H9 (cell line): Measurements from ENCODE around the gene INTS3. TPM values are rescaled to one million over a fixed set of nuclear protein-coding genes. Genes with fewer than 3 reads are reported as not detected.

ENCODE experiments used
- DNase-seq: peaks from one replicate; pipeline ENCODE4 v3.0.0-alpha.2; 2017
- H2AFZ ChIP-seq: one replicate; pipeline ENCODE4 v1.6.1; 2013; ENCODE audit warnings: mild to moderate bottlenecking, low read length, control low read depth, moderate library complexity
- H2AK5ac ChIP-seq: 2 replicates; pipeline ENCODE4 v1.6.1; 2013; ENCODE audit warnings: low read length, control low read depth, mixed read lengths; ENCODE audit not compliant: insufficient read length
- H2BK120ac ChIP-seq: one replicate; pipeline ENCODE4 v1.6.1; 2013; ENCODE audit warnings: low read depth, mild to moderate bottlenecking, low read length, control low read depth, inconsistent platforms; ENCODE audit not compliant: poor library complexity, severe bottlenecking
- H2BK12ac ChIP-seq: 2 replicates; pipeline ENCODE4 v1.6.1; 2013; ENCODE audit warnings: low read length, control low read depth, mixed read lengths, low read depth; ENCODE audit not compliant: insufficient read length
- H2BK15ac ChIP-seq: 2 replicates; pipeline ENCODE4 v1.6.1; 2013; ENCODE audit warnings: low read depth, low read length, control low read depth
- H2BK20ac ChIP-seq: one replicate; pipeline ENCODE4 v1.6.1; 2013; ENCODE audit warnings: low read depth, mild to moderate bottlenecking, low read length, control low read depth, inconsistent platforms; ENCODE audit not compliant: poor library complexity, severe bottlenecking
- H2BK5ac ChIP-seq: 2 replicates; pipeline ENCODE4 v1.6.1; 2013; ENCODE audit warnings: low read length, control low read depth, mixed read lengths; ENCODE audit not compliant: insufficient read length
- H3K14ac ChIP-seq: 2 replicates; pipeline ENCODE4 v1.6.1; 2013; ENCODE audit warnings: low read length, control low read depth; ENCODE audit not compliant: insufficient read depth
- H3K18ac ChIP-seq: 2 replicates; pipeline ENCODE4 v1.6.1; 2013; ENCODE audit warnings: low read depth, mild to moderate bottlenecking, mixed read lengths, low read length, control low read depth; ENCODE audit not compliant: insufficient read length
- H3K23ac ChIP-seq: 2 replicates; pipeline ENCODE4 v1.6.1; 2013; ENCODE audit warnings: low read length, control low read depth, mixed read lengths, low read depth; ENCODE audit not compliant: insufficient read length
- H3K23me2 ChIP-seq: 2 replicates; pipeline ENCODE4 v1.6.1; 2013; ENCODE audit warnings: low read depth, mild to moderate bottlenecking, mixed read lengths, low read length, control low read depth; ENCODE audit not compliant: insufficient read length, poor library complexity, severe bottlenecking
- H3K27ac ChIP-seq: 2 replicates; pipeline ENCODE4 v1.5.1; 2013; ENCODE audit warnings: low read length, control low read depth, mixed read lengths, low read depth; ENCODE audit not compliant: insufficient read length
- H3K27me3 ChIP-seq: 2 replicates; pipeline ENCODE4 v1.6.1; 2013; ENCODE audit warnings: low read length, control low read depth, inconsistent platforms; ENCODE audit not compliant: insufficient read depth
- H3K4ac ChIP-seq: 2 replicates; pipeline ENCODE4 v1.6.1; 2013; ENCODE audit warnings: low read depth, mild to moderate bottlenecking, control low read depth, inconsistent platforms, low read length, moderate library complexity
- H3K4me1 ChIP-seq: 2 replicates; pipeline ENCODE4 v1.6.1; 2013; ENCODE audit warnings: low read length, control low read depth, inconsistent platforms; ENCODE audit not compliant: insufficient read depth
- H3K4me2 ChIP-seq: 2 replicates; pipeline ENCODE4 v1.6.1; 2013; ENCODE audit warnings: low read length, control low read depth, mixed read lengths; ENCODE audit not compliant: insufficient read length, insufficient read depth
- H3K56ac ChIP-seq: 2 replicates; pipeline ENCODE4 v1.6.1; 2013; ENCODE audit warnings: low read depth, mild to moderate bottlenecking, mixed read lengths, low read length, control low read depth; ENCODE audit not compliant: insufficient read length
- H3K79me1 ChIP-seq: 2 replicates; pipeline ENCODE4 v1.6.1; 2013; ENCODE audit warnings: low read depth, mild to moderate bottlenecking, moderate library complexity, low read length, control low read depth, inconsistent platforms; ENCODE audit not compliant: insufficient read depth, poor library complexity, severe bottlenecking
- H3K79me2 ChIP-seq: 2 replicates; pipeline ENCODE4 v1.6.1; 2013; ENCODE audit warnings: low read length, control low read depth, inconsistent platforms; ENCODE audit not compliant: insufficient read depth
- H3K9ac ChIP-seq: 2 replicates; pipeline ENCODE4 v1.6.1; 2013; ENCODE audit warnings: low read length, control low read depth, mixed read lengths; ENCODE audit not compliant: insufficient read length; ENCODE audit errors: extremely low read depth
- H3K9me3 ChIP-seq: one replicate; pipeline ENCODE4 v1.6.1; 2013; ENCODE audit warnings: low read depth, low read length, inconsistent platforms; ENCODE audit not compliant: control insufficient read depth
- H3T11ph ChIP-seq: one replicate; pipeline ENCODE4 v1.6.1; 2013; ENCODE audit warnings: mild to moderate bottlenecking, low read length, control low read depth, inconsistent platforms
- H4K20me1 ChIP-seq: one replicate; pipeline ENCODE4 v1.6.1; 2013; ENCODE audit not compliant: control insufficient read depth, insufficient read length, insufficient read depth
- H4K5ac ChIP-seq: 2 replicates; pipeline ENCODE4 v1.6.1; 2013; ENCODE audit warnings: low read depth, mild to moderate bottlenecking, mixed read lengths, low read length, control low read depth; ENCODE audit not compliant: insufficient read length
- H4K8ac ChIP-seq: replicated peaks from 2 replicates; pipeline ENCODE4 v1.6.1; 2013; ENCODE audit warnings: low read length, control low read depth, mixed read lengths, low read depth; ENCODE audit not compliant: insufficient read length
- H4K91ac ChIP-seq: 2 replicates; pipeline ENCODE4 v1.6.1; 2013; ENCODE audit warnings: low read depth, mild to moderate bottlenecking, moderate library complexity, mixed read lengths, low read length, control low read depth; ENCODE audit not compliant: insufficient read length
- H3K27ac Mint-ChIP-seq, 3 experiments: 2 replicates in 2 of 3; 3 replicates in 1 of 3; pipeline ENCODE4 v1.8.0; 2020 to 2021; ENCODE audit warnings: mixed read lengths in 3 of 3, mild to moderate bottlenecking in 1 of 3, moderate library complexity in 1 of 3
- H3K27me3 Mint-ChIP-seq: 2 replicates; pipeline ENCODE4 v1.8.0; 2021; ENCODE audit warnings: low read depth, mild to moderate bottlenecking, moderate library complexity, mixed read lengths
- H3K36me3 Mint-ChIP-seq, 3 experiments: 2 replicates in 2 of 3; 3 replicates in 1 of 3; pipeline ENCODE4 v1.8.0; 2020 to 2021; ENCODE audit warnings: low read depth in 3 of 3, mixed read lengths in 3 of 3; ENCODE audit not compliant: insufficient read depth in 1 of 3
- H3K4me1 Mint-ChIP-seq, 2 experiments: 2 replicates each; pipeline ENCODE4 v1.8.0; 2020; ENCODE audit warnings: mixed read lengths in 2 of 2
- H3K4me3 Mint-ChIP-seq, 2 experiments: 2 replicates in 1 of 2; 3 replicates in 1 of 2; pipeline ENCODE4 v1.8.0; 2020 to 2021; ENCODE audit warnings: mild to moderate bottlenecking in 2 of 2, mixed read lengths in 2 of 2, moderate library complexity in 1 of 2
- H3K9me3 Mint-ChIP-seq, 2 experiments: 2 replicates in 1 of 2; 3 replicates in 1 of 2; pipeline ENCODE4 v1.8.0; 2020; ENCODE audit warnings: mild to moderate bottlenecking in 2 of 2, mixed read lengths in 2 of 2, moderate library complexity in 1 of 2
- WGBS: extraction: QIAGEN DNeasy Blood & Tissue Kit; methylation state at CpG from one replicate; pipeline ENCODE4 v1.1.7; 2013; ENCODE audit warnings: missing lambda C conversion rate, low lambda C conversion rate, mixed read lengths; ENCODE audit not compliant: insufficient read length; ENCODE audit errors: extremely low coverage; 5-methylcytosine and 5-hydroxymethylcytosine counted together
- total RNA-seq: library from RNA; stranded (reverse); gene quantifications from 2 replicates; pipeline ENCODE4 v1.2.1, GENCODE V29; 2021
- TF ChIP-seq, protein P1 (sequence below): fragments of 200-600 bp; sonication (generic); conservative IDR thresholded peaks from 3 replicates; pipeline ENCODE4 v1.8.0; 2021; ENCODE audit warnings: antibody characterized with exemption, mild to moderate bottlenecking

The INTS3 gene
- total RNA-seq, 1 experiment from 2014 or later = 67.1 TPM

DNA sequence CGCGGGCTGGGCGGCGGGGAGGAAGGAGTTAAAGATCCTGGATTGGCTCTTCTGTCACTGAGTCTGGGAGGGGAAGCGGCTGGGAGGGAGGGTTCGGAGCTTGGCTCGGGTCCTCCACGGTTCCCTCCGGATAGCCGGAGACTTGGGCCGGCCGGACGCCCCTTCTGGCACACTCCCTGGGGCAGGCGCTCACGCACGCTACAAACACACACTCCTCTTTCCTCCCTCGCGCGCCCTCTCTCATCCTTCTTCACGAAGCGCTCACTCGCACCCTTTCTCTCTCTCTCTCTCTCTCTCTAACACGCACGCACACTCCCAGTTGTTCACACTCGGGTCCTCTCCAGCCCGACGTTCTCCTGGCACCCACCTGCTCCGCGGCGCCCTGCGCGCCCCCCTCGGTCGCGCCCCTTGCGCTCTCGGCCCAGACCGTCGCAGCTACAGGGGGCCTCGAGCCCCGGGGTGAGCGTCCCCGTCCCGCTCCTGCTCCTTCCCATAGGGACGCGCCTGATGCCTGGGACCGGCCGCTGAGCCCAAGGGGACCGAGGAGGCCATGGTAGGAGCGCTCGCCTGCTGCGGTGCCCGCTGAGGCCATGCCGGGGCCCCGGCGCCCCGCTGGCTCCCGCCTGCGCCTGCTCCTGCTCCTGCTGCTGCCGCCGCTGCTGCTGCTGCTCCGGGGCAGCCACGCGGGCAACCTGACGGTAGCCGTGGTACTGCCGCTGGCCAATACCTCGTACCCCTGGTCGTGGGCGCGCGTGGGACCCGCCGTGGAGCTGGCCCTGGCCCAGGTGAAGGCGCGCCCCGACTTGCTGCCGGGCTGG lies 49.1 kb upstream of the INTS3 start, which contains the start of gene NPR1:
NPR1 (plus strand) TSS at position 170 of the 818 bp plus-strand sequence; CDS start at position 591, 421 bp downstream.
- Histone ChIP-seq H3K27ac (no peak within 1 kb of the TSS), H3K9ac (no peak within 1 kb of the TSS), H3K4ac (no peak within 1 kb of the TSS), H3K9me3 (no peaks in the 10 kb centered on the region), H2BK15ac (no peak within 1 kb of the TSS), H3K79me1 (no peaks in the 10 kb centered on the region), H3K4me1 (no peaks in the 10 kb centered on the region), H3K18ac (no peak within 1 kb of the TSS), H4K91ac (no peak within 1 kb of the TSS), H2BK12ac (no peak within 1 kb of the TSS), H3K4me2 (peak within 1 kb of the TSS; percentile 65), H3T11ph (no peak within 1 kb of the TSS), H4K8ac (no peak within 1 kb of the TSS), H2AK5ac (no peak within 1 kb of the TSS), H4K20me1 (no peaks in the 10 kb centered on the region), H3K14ac (peak within 1 kb of the TSS; percentile 23; the same call in 1 of the 2 replicates), H2BK5ac (no peak within 1 kb of the TSS), H3K27me3 (peaks cover 3% of the 10 kb centered on the region; the same call in 1 of the 2 replicates), H3K23ac (no peak within 1 kb of the TSS), H2AFZ (no peak within 1 kb of the TSS), H3K56ac (no peak within 1 kb of the TSS), H3K79me2 (no peaks in the 10 kb centered on the region), H3K23me2 (peaks cover 26% of the 10 kb centered on the region), H2BK20ac (no peak within 1 kb of the TSS), H4K5ac (no peak within 1 kb of the TSS), H2BK120ac (no peak within 1 kb of the TSS)
- TF ChIP-seq, protein P1, sequence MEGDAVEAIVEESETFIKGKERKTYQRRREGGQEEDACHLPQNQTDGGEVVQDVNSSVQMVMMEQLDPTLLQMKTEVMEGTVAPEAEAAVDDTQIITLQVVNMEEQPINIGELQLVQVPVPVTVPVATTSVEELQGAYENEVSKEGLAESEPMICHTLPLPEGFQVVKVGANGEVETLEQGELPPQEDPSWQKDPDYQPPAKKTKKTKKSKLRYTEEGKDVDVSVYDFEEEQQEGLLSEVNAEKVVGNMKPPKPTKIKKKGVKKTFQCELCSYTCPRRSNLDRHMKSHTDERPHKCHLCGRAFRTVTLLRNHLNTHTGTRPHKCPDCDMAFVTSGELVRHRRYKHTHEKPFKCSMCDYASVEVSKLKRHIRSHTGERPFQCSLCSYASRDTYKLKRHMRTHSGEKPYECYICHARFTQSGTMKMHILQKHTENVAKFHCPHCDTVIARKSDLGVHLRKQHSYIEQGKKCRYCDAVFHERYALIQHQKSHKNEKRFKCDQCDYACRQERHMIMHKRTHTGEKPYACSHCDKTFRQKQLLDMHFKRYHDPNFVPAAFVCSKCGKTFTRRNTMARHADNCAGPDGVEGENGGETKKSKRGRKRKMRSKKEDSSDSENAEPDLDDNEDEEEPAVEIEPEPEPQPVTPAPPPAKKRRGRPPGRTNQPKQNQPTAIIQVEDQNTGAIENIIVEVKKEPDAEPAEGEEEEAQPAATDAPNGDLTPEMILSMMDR = no peak
- H3K4me3 Mint-ChIP-seq = peak within 1 kb of the TSS; percentile 74 to 86
- H3K27me3 Mint-ChIP-seq = peaks cover 44% of the 10 kb centered on the region
- H3K9me3 Mint-ChIP-seq = no peaks in the 10 kb centered on the region
- peak; percentile 54 for DNase-seq
- H3K36me3 Mint-ChIP-seq = peaks cover 0 to 16% (median 4%) of the 10 kb centered on the region in 3 experiments; a peak in 2 of 7 replicates
- peak within 1 kb of the TSS in 1 of 3 experiments; percentile 59; a peak in 1 of 7 replicates for H3K27ac Mint-ChIP-seq
- no CpG with 5 or more reads among the region's 78 CpGs for WGBS
- H3K4me1 Mint-ChIP-seq = peaks cover 21 to 24% of the 10 kb centered on the region in 2 experiments
